ENCODE data around the gene LRRC1. TPM values are rescaled to one million over a fixed set of nuclear protein-coding genes. Genes with fewer than 3 reads are reported as not detected.

The LRRC1 gene
- total and polyA plus RNA-seq, 4 donors, result 0.36 to 6.4 (median 0.94) TPM

DNA sequence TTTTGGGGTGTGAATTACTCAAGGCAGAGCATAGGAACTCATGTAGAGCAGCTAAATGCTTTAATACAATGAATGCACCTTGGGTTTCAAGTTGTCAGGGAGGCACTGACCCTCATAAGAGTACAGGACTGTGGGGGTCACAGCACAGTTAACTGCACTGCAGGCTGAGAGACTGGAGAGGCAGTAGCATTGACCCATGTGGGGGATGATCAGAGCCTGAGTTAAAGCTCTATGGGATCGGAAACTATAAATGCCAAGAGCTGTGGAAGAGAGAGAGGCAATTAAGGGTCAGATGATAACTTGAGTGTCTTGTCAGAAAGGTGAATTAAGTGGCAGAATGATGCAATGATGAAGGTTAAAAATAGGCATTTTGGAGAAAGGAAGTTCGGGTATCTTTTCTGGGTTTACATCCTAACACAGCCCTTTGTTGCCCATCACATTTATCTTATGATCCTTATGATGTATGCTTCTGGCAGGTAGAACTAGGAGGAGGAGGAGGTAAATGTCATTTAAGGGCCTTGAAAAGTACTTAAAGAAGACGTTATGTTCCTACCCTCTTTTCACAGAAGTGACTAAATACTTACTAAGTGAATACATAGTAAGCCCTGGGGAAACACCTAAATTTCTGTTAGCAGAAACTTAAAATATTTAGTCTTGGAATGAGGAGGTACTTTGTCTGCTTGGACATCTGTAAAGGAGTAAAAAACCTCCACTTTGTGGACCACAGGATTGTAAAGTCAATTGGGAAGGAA is 24.2 kb downstream of the LRRC1 start (continued):
- TF ChIP-seq, protein P1, sequence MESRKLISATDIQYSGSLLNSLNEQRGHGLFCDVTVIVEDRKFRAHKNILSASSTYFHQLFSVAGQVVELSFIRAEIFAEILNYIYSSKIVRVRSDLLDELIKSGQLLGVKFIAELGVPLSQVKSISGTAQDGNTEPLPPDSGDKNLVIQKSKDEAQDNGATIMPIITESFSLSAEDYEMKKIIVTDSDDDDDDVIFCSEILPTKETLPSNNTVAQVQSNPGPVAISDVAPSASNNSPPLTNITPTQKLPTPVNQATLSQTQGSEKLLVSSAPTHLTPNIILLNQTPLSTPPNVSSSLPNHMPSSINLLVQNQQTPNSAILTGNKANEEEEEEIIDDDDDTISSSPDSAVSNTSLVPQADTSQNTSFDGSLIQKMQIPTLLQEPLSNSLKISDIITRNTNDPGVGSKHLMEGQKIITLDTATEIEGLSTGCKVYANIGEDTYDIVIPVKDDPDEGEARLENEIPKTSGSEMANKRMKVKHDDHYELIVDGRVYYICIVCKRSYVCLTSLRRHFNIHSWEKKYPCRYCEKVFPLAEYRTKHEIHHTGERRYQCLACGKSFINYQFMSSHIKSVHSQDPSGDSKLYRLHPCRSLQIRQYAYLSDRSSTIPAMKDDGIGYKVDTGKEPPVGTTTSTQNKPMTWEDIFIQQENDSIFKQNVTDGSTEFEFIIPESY (IDR thresholded peaks at IDR 0.05), result no peak
- TF ChIP-seq RAD21 (IDR thresholded peaks at IDR 0.05), result no peak

DNA sequence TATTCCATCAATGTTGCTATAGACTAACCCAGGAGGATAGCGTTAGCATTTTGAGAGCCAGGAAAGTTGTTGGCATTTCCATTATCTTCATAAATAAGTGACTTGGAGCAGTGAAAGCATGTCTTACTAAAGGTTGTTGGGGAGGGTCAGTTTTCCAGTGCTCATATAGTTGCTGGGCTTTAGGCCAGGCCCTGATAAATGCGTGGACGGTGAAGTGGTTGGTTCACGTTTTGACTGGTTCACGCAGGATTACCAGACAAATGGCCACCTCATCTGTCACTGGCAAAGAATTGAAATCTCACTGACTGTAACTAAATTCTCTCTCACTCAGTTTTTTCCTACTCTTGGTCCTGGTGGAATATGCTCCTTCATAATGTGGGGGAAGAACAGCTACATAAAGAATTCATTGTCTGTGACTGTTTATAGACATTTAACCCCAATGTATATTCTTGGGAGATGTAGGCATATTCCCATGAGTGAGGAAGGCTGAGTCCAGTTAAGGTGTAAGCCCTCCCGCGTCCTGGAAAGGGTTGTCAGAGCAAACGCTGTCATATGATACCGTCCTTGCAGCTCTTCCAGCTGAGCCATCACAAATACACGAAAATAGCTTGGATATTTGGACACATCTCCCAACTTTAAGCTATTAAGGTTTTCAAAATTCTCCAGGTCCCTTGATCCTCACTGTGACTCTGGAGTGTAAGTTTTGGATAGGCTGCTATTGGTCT is 27.8 kb downstream of the LRRC1 start:
- WGBS, result 90% methylated on average over 10 of the region's 10 CpGs
- no peak for TF ChIP-seq MAX (IDR thresholded peaks at IDR 0.05)
- TF ChIP-seq TAF1 (conservative IDR thresholded peaks at IDR 0.05), result no peak
- H3K27me3 ChIP-seq (ENCODE audit: control insufficient read depth in 4 of 4, insufficient read depth in 4 of 4, low read length in 3 of 4), result no peaks in the 10 kb centered on the region
- H3K36me3 ChIP-seq (ENCODE audit: control insufficient read depth in 4 of 4, insufficient read depth in 3 of 4, low read depth in 1 of 4, low read length in 3 of 4), result no peaks in the 10 kb centered on the region
- H3K4me3 ChIP-seq (ENCODE audit: low read depth in 1 of 3, low read length in 3 of 3), result no peak overlapping the region
- no peaks in the 10 kb centered on the region for H3K4me1 ChIP-seq (ENCODE audit: control insufficient read depth in 4 of 4, insufficient read depth in 4 of 4, low read length in 3 of 4)
- H3K9me3 ChIP-seq (ENCODE audit: control insufficient read depth in 4 of 4, low read length in 3 of 4), result no peaks in the 10 kb centered on the region
- DNase-seq (ENCODE audit: low spot score), result no peak
- H3K27ac ChIP-seq (ENCODE audit: low read depth in 1 of 2, low read length in 2 of 2), result no peak overlapping the region
- no peak overlapping the region for H3K9ac ChIP-seq (ENCODE audit: low read depth in 1 of 2, low read length in 2 of 2)

DNA sequence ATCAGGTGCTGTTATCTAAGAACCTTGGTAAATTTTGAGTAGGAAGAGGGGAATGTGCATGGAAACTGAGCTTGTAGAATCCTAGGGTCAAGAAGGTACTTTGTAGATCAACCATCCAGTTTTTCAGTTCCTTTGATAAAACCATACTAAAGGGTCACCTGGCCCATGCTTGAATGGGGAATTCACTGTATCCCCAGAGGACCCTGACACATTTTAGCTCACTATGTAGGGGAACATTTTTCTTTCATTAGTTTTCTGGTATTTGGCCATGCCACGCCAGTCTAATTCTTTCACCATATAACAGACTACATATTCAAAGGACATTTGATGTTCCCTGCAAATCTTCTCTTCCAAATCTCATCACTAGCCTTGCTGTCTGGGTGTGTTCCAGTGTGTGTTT is 29.9 kb downstream of the LRRC1 start:
- no peaks in the 10 kb centered on the region for H3K4me1 ChIP-seq (ENCODE audit: control insufficient read depth in 4 of 4, insufficient read depth in 4 of 4, low read length in 3 of 4)
- WGBS, result 98% methylated on average over 1 of the region's 1 CpG
- H3K27me3 ChIP-seq (ENCODE audit: control insufficient read depth in 4 of 4, insufficient read depth in 4 of 4, low read length in 3 of 4), result no peaks in the 10 kb centered on the region
- no peak for DNase-seq (ENCODE audit: low spot score)
- no peaks in the 10 kb centered on the region for H3K9me3 ChIP-seq (ENCODE audit: control insufficient read depth in 4 of 4, low read length in 3 of 4)
- no peaks in the 10 kb centered on the region for H3K36me3 ChIP-seq (ENCODE audit: control insufficient read depth in 4 of 4, insufficient read depth in 3 of 4, low read depth in 1 of 4, low read length in 3 of 4)
- no peak overlapping the region for H3K4me3 ChIP-seq (ENCODE audit: low read depth in 1 of 3, low read length in 3 of 3)
- no peak for TF ChIP-seq TAF1 (conservative IDR thresholded peaks at IDR 0.05)
- no peak for TF ChIP-seq YY1 (IDR thresholded peaks at IDR 0.05)
- no peak for TF ChIP-seq SP1 (IDR thresholded peaks at IDR 0.05)
- H3K27ac ChIP-seq (ENCODE audit: low read depth in 1 of 2, low read length in 2 of 2), result no peak overlapping the region
- H3K9ac ChIP-seq (ENCODE audit: low read depth in 1 of 2, low read length in 2 of 2), result no peak overlapping the region

DNA sequence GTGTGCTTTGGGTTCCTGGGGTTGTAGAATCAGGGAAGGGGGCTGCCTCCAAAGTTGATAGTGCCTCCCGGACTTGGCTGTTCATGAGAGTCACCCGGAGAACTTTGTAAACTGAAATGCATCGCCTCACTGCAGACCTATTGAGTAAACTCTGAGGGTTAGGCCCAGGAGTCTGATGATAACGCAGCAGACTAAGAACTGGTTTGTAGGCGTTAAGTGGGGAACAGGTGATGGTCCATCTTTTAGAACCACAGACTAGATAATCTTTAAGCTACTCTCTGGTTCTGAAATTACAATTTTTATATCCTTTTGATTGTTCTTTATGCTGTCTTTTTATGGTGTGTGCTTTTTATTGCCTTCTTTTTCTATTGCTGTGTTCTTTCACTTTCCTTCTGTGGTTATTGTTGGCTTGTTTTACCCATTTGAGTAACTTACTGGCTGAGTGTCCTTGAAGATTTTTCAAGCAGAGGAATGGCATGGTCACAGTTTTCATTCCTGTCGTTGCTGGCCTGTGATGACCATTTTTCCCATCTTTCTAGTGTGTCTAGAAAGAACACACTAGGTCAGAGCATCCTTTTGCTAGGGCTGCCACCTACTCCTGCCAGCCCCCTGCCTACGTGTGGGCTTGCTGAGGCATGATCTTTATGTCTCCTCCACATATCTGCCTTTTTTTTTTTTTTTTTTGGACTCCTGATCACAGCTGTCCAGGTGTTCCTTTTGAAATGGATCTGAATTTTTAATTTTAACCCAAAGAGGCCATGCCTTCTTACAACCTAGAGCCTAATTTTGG is 30.9 kb downstream of the LRRC1 start:
- no peak for DNase-seq (ENCODE audit: low spot score)
- Histone ChIP-seq H3K36me3 (ENCODE audit: control insufficient read depth in 4 of 4, insufficient read depth in 3 of 4, low read depth in 1 of 4, low read length in 3 of 4) (no peaks in the 10 kb centered on the region), H3K27ac (ENCODE audit: low read depth in 1 of 2, low read length in 2 of 2) (no peak overlapping the region), H3K4me3 (ENCODE audit: low read depth in 1 of 3, low read length in 3 of 3) (no peak overlapping the region), H3K9ac (ENCODE audit: low read depth in 1 of 2, low read length in 2 of 2) (no peak overlapping the region), H3K27me3 (ENCODE audit: control insufficient read depth in 4 of 4, insufficient read depth in 4 of 4, low read length in 3 of 4) (no peaks in the 10 kb centered on the region), H3K4me1 (ENCODE audit: control insufficient read depth in 4 of 4, insufficient read depth in 4 of 4, low read length in 3 of 4) (no peaks in the 10 kb centered on the region), H3K9me3 (ENCODE audit: control insufficient read depth in 4 of 4, low read length in 3 of 4) (no peaks in the 10 kb centered on the region)
- 78% methylated on average over 7 of the region's 7 CpGs for WGBS
- TF ChIP-seq RXRA (IDR thresholded peaks at IDR 0.05) (no peak), NR2F2 (IDR thresholded peaks at IDR 0.05) (no peak), MAX (IDR thresholded peaks at IDR 0.05) (no peak), FOXA1 (IDR thresholded peaks at IDR 0.05) (no peak), FOXA2 (IDR thresholded peaks at IDR 0.05) (no peak), TAF1 (conservative IDR thresholded peaks at IDR 0.05) (no peak)
- TF ChIP-seq, protein P2, sequence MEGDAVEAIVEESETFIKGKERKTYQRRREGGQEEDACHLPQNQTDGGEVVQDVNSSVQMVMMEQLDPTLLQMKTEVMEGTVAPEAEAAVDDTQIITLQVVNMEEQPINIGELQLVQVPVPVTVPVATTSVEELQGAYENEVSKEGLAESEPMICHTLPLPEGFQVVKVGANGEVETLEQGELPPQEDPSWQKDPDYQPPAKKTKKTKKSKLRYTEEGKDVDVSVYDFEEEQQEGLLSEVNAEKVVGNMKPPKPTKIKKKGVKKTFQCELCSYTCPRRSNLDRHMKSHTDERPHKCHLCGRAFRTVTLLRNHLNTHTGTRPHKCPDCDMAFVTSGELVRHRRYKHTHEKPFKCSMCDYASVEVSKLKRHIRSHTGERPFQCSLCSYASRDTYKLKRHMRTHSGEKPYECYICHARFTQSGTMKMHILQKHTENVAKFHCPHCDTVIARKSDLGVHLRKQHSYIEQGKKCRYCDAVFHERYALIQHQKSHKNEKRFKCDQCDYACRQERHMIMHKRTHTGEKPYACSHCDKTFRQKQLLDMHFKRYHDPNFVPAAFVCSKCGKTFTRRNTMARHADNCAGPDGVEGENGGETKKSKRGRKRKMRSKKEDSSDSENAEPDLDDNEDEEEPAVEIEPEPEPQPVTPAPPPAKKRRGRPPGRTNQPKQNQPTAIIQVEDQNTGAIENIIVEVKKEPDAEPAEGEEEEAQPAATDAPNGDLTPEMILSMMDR (IDR thresholded peaks at IDR 0.05; ENCODE audit: low read depth, low read length, missing input control), result no peak
- TF ChIP-seq, protein P3, sequence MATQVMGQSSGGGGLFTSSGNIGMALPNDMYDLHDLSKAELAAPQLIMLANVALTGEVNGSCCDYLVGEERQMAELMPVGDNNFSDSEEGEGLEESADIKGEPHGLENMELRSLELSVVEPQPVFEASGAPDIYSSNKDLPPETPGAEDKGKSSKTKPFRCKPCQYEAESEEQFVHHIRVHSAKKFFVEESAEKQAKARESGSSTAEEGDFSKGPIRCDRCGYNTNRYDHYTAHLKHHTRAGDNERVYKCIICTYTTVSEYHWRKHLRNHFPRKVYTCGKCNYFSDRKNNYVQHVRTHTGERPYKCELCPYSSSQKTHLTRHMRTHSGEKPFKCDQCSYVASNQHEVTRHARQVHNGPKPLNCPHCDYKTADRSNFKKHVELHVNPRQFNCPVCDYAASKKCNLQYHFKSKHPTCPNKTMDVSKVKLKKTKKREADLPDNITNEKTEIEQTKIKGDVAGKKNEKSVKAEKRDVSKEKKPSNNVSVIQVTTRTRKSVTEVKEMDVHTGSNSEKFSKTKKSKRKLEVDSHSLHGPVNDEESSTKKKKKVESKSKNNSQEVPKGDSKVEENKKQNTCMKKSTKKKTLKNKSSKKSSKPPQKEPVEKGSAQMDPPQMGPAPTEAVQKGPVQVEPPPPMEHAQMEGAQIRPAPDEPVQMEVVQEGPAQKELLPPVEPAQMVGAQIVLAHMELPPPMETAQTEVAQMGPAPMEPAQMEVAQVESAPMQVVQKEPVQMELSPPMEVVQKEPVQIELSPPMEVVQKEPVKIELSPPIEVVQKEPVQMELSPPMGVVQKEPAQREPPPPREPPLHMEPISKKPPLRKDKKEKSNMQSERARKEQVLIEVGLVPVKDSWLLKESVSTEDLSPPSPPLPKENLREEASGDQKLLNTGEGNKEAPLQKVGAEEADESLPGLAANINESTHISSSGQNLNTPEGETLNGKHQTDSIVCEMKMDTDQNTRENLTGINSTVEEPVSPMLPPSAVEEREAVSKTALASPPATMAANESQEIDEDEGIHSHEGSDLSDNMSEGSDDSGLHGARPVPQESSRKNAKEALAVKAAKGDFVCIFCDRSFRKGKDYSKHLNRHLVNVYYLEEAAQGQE (IDR thresholded peaks at IDR 0.05), result no peak
- TF ChIP-seq, protein P1 (IDR thresholded peaks at IDR 0.05), result no peak

All from liver (tissue), 9 donors.